Muscle of arm (tissue), 12 donors: Measurements from ENCODE around the gene SH3BP5L. TPM values are rescaled to one million over a fixed set of nuclear protein-coding genes. Genes with fewer than 3 reads are reported as not detected.

Experiments used
- DNase-seq: peaks from one replicate; pipeline ENCODE4 v3.0.0-alpha.2; 2013
- polyA plus RNA-seq, 12 donors: library from polyadenylated mRNA; unstranded; fragments of 120-200 nt; gene quantifications; one replicate each; pipeline ENCODE4 v1.2.1, GENCODE V29; 2013; ENCODE audit not compliant: insufficient read length in 12 of 12

SH3BP5L gene
- polyA plus RNA-seq, 12 donors, result 16.1 to 22.1 (median 18.2) TPM; not detected in 1

- DNase-seq, result no peak
Observed at GRCh38 chr1:248852481-248853405, 27.0 kb upstream of the SH3BP5L start.

GRCh38 chr1:248851390-248851789 is 25.7 kb upstream of the SH3BP5L start:
- no peak for DNase-seq

DNA sequence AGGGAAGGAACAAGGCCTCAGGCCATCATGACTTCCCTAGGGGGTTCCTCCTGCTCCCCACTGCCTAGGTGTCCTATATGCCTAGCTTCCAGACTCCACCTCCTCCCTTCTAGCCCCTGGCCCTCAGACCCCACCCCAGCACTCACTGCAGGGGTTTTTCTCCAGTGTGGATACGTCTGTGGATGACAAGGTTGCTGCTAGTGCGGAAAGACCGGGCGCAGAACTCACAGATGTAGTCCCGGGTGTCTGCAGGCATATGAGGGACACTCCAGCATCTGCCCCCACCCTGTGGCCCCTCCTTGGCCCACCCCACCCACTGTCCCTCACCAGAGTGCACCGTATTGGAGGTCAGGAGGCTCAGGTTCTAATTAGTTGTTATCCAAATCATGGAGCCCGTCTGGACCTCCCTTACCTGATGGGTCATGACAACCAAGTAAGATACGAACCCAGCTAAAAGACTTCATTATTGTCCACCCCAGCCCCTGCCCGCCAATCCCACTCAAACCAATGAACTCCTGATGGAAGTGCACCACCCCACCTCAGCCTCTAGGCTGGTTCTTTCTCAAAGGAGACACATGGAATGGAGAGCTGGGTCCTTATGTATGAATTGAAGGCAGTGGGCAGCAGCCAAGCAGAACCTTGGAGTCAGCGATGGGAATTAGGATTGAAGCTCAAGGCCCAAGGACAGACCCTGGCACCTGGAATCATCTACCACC is 25.0 kb upstream of the SH3BP5L start:
- DNase-seq, result no peak

GRCh38 chr1:248850124-248850523 is 24.4 kb upstream of the SH3BP5L start:
- no peak for DNase-seq

GRCh38 chr1:248849637-248850036 is 23.9 kb upstream of the SH3BP5L start:
- no peak for DNase-seq

DNA sequence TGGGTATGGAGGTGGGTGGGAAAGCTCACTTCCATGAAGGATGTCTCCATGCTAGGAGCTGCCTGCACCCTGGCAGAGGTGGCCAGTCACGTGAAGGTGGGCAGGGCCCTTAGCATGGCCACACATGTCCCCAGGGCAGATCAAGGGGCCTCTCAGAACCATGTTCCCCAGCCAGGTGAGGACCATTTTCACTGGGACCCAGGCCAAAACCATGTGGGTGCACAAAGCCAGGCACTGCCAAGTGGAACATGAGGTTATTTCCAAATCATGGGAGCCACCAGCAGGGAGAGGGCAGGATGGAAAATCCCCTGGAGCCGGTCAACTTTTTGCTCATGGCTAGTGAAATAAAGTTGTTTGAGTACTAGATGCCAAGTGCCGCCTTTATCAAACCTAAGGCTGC is 23.4 kb upstream of the SH3BP5L start:
- no peak for DNase-seq

- no peak for DNase-seq
Observed at GRCh38 chr1:248848602-248849001, 22.9 kb upstream of the SH3BP5L start.

GRCh38 chr1:248847956-248848561 is 22.3 kb upstream of the SH3BP5L start:
- no peak for DNase-seq

GRCh38 chr1:248847181-248847955 is 21.7 kb upstream of the SH3BP5L start:
- DNase-seq, result no peak

- no peak for DNase-seq
Observed at GRCh38 chr1:248844526-248844925, 18.8 kb upstream of the SH3BP5L start.

GRCh38 chr1:248843687-248844086 is 18.0 kb upstream of the SH3BP5L start:
- no peak for DNase-seq

GRCh38 chr1:248842781-248843331 is 17.1 kb upstream of the SH3BP5L start:
- no peak for DNase-seq

- peak; percentile 69 for DNase-seq
Observed at GRCh38 chr1:248841702-248842395, 16.1 kb upstream of the SH3BP5L start.

DNA sequence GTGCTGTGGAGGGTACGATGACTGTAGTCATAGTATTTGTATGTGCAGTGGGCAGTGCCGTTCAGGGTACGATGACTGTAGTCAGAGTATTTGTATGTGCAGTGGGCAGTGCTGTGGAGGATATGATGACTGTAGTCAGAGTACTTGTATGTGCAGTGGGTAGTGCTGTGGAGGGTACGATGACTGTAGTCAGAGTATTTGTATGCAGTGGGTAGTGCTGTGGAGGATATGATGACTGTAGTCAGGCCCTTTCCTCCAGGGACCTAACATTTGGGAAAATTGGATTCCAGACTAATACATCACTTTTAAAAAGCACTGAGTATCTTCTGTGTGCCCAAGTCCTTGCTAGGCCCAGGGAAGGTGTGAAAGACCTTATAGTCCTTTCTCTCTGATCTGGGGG is 15.2 kb upstream of the SH3BP5L start:
- DNase-seq, result no peak

DNA sequence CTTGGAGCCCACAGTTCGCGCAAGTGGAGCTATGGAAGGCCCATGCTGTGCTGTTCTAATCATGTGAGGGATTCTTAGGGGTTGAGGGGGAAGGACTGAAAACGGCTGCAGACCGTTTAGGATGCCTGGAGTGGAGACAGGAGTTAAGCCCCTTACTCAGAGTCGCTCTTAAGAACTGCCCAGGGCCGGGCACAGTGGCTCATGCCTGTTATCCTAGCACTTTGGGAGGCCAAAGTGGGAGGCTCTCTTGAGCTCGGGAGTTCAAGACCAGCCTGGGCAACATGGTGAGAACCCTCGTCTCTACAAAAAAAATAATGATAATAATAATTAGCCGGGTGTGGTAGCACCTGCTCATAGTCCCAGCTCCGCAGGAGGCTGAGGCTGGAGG is 13.4 kb upstream of the SH3BP5L start:
- DNase-seq, result no peak

DNA sequence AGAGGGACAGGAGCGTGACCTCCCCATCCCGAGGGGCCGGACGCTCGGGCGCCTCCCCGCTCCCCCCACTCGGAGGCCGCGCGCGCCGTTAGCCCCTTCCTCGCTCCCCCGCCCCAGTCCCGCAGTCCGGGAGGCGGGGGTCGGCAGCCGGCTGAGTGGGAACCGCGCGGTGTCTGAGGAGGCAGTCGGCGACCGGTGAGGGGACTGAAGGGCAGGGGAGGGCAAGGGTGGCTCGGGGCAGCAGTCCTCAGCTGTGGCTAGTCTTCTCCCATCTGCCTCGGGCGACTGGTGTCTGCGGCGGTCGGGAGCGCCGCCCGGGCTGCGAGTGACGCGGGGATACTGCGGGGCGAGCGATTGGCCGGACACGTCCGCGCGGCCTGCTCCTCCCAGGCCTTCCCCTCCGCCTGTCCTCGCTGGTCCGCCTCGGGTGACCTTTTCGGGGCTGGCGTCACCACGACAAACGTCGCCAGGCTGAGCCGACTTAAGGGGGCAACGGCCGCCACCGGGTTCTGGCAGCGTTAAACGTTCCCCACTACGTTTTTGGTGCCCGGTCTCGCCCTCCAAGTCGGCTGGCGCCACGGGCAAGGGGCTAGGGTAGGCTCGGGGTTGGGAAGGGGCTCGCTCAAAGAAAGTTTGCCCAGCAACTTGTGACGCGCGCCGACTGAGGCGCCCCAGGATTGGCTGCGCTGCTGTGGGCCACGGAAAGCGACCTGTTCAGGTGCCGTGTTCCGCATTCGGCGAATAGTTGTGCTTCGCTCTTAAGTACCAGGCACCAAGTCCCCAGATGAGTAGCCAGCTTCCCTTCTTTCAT is 12.8 kb upstream of the SH3BP5L start:
- DNase-seq, result peak; percentile 90

DNA sequence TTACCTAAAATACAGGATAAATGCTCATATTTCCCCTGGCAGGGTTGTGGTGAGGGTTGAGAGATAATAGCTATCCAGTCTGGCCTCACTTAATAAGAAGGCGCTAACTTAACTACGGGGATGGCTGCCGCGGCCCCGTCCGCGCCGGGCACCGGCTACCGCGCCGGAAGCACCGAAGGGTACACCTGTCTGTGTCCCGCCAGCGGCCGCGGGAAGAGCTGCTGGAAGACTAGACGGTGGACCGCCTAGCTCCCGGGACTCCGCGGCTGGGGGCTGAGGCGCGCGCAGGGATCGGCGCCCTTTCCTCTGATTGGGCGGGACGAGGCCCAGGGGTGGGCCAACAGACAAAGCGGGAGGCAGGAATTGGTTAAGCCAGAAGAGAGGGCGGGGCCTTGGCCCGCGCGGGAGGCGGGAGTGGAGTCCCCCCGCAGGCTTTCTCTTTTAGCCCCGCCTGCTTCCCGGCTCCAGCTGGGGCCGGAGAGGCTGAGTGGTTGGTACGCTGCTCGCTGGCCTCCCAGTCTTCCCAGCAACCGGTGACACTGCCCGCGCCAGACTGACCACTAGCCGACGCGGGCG is 12.2 kb upstream of the SH3BP5L start, which contains the start of gene ZNF672:
Gene ZNF672 (plus strand): TSS at position 444 of the 576 bp plus-strand sequence. CDS start 9,051 bp downstream, outside the sequence.
- peak; percentile 98 for DNase-seq

GRCh38 chr1:248837045-248837780 is 11.5 kb upstream of the SH3BP5L start:
- no peak for DNase-seq
